Stomach (tissue), 19 donors: ENCODE measurements around the gene SEC11C. TPM values are rescaled to one million over a fixed set of nuclear protein-coding genes. Genes with fewer than 3 reads are reported as not detected.
A peak's percentile ranks its signal among the peaks of the same experiment; 100 is the strongest.

ENCODE experiments used
- DNase-seq, 2 donors: peaks; one replicate each; pipeline versions ENCODE4 v3.0.0 to v3.0.0-alpha.2; 2013 to 2019
- H3K27ac ChIP-seq, 5 donors: fragments of 200-600 bp in 4 of 5; sonication (generic) in 4 of 5; one replicate each; pipeline ENCODE4 v1.5.1; 2013 to 2019; ENCODE audit warnings: mild to moderate bottlenecking in 1 of 5, moderate library complexity in 1 of 5
- H3K27me3 ChIP-seq, 3 donors: fragments of 200-600 bp; sonication (generic); one replicate each; pipeline ENCODE4 v1.5.1; 2017 to 2019; ENCODE audit warnings: mixed run types in 1 of 3
- H3K36me3 ChIP-seq, 4 donors: fragments of 200-600 bp; sonication (generic); 1 replicate in 3 of 4; 2 replicates in 1 of 4; pipeline ENCODE4 v1.5.1; 2016 to 2019
- H3K4me1 ChIP-seq, 4 donors: fragments of 200-600 bp; sonication (generic); one replicate each; pipeline ENCODE4 v1.5.1; 2016 to 2019
- H3K4me3 ChIP-seq, 4 donors: fragments of 200-600 bp; sonication (generic) in 3 of 4; one replicate each; pipeline ENCODE4 v1.5.1; 2016 to 2019; ENCODE audit warnings: mild to moderate bottlenecking in 1 of 4
- H3K9me3 ChIP-seq, 4 donors: fragments of 200-600 bp; sonication (generic); one replicate each; pipeline ENCODE4 v1.5.1; 2016 to 2019
- CTCF ChIP-seq, 7 experiments: fragments of 450-650 bp in 4 of 7; fragments of 200-600 bp in 3 of 7; sonication (generic) in 3 of 7; IDR thresholded peaks; one replicate each; pipeline ENCODE4 v1.5.1; 2016 to 2019; ENCODE audit warnings: antibody characterized with exemption in 7 of 7, control low read depth in 2 of 7, mild to moderate bottlenecking in 1 of 7
- EP300 ChIP-seq: sonication (generic); formaldehyde crosslinking; IDR thresholded peaks from one replicate; pipeline ENCODE4 v1.6.1; 2017; ENCODE audit warnings: antibody characterized with exemption
- POLR2A ChIP-seq, 4 donors: fragments of 450-650 bp; IDR thresholded peaks; one replicate each; pipeline ENCODE4 v1.6.1; 2016; ENCODE audit warnings: antibody characterized with exemption in 4 of 4, control low read depth in 2 of 4, mild to moderate bottlenecking in 1 of 4, moderate library complexity in 1 of 4
- POLR2AphosphoS5 ChIP-seq, 3 donors: sonication (generic); formaldehyde crosslinking; IDR thresholded peaks; one replicate each; pipeline ENCODE4 v1.6.1; 2016; ENCODE audit warnings: antibody characterized with exemption in 3 of 3
- WGBS, 5 donors: extraction: QIAGEN DNeasy Blood & Tissue Kit in 3 of 5; methylation state at CpG; one replicate each; pipeline versions ENCODE4 v1.1.5 to v1.1.7; 2013 to 2018; 5-methylcytosine and 5-hydroxymethylcytosine counted together
- intact Hi-C: fragments of 100-400 bp; cut with DNase I; formaldehyde crosslinking; loops from one replicate; pipeline ENCODE4 v1.15.1; 2023; ENCODE audit warnings: low total_unique reads
- long read RNA-seq, 10 donors: transcript quantifications; one replicate each; lab custom pipeline, GENCODE V29; 2026
- polyA plus RNA-seq, 3 donors: library from polyadenylated mRNA; stranded (reverse); fragments of 200-250 nt; gene quantifications; one replicate each; pipeline ENCODE4 v1.2.3, GENCODE V29; 2013
- total RNA-seq, 5 donors: library from RNA; depleted of rRNA; stranded (reverse); fragments of >200 nt; gene quantifications; one replicate each; pipeline versions ENCODE4 v1.1.0 to v1.2.3, GENCODE V29; 2014 to 2016
- donor health status: healthy with polysubstance abuse.
- donor health status: Bipolar disorder and iron deficiency.
- donor health status: healthy.

Gene SEC11C
- total RNA-seq (10 to 100 TPM in 4 of 5 donors, 1 to 10 TPM in 1; 3.1 to 53.6 (median 41.7) TPM), polyA plus RNA-seq (10 to 100 TPM; 52.0 to 83.2 (median 62.4) TPM)
- long read RNA-seq, donor 1, transcript SEC11C-204 (6 exons, 1,202 nt) = major isoform, 9 of 15 reads
- long read RNA-seq, donor 1, partial matches to known transcripts = 0 of 15 reads
- long read RNA-seq, donor 1, other reads (novel, unspliced or antisense) = 0 of 15 reads
- long read RNA-seq, donor 2, transcript SEC11C-204 (6 exons, 1,202 nt) = major isoform, 32 of 37 reads
- long read RNA-seq, donor 2, partial matches to known transcripts = 0 of 37 reads
- long read RNA-seq, donor 2, other reads (novel, unspliced or antisense) = 0 of 37 reads
- long read RNA-seq, donor 3, transcript SEC11C-204 (6 exons, 1,202 nt) = major isoform, 23 of 27 reads
- long read RNA-seq, donor 3, partial matches to known transcripts = 0 of 27 reads
- long read RNA-seq, donor 3, other reads (novel, unspliced or antisense) = 0 of 27 reads
- long read RNA-seq, donor 4, transcript SEC11C-204 (6 exons, 1,202 nt) = major isoform, 5 of 5 reads
- long read RNA-seq, donor 4, partial matches to known transcripts = 0 of 5 reads
- long read RNA-seq, donor 4, other reads (novel, unspliced or antisense) = 0 of 5 reads
- long read RNA-seq, donor 5, transcript SEC11C-204 (6 exons, 1,202 nt) = major isoform, 34 of 40 reads
- long read RNA-seq, donor 5, partial matches to known transcripts = 0 of 40 reads
- long read RNA-seq, donor 5, other reads (novel, unspliced or antisense) = 0 of 40 reads
- long read RNA-seq, donor 6, transcript SEC11C-202 (4 exons, 2,054 nt) = minor isoform, 5 of 70 reads
- long read RNA-seq, donor 6, transcript SEC11C-203 (3 exons, 1,088 nt) = minor isoform, 9 of 70 reads
- long read RNA-seq, donor 6, transcript SEC11C-204 (6 exons, 1,202 nt) = major isoform, 49 of 70 reads
- long read RNA-seq, donor 6, partial matches to known transcripts = 6 of 70 reads
- long read RNA-seq, donor 6, other reads (novel, unspliced or antisense) = 0 of 70 reads
- long read RNA-seq, donor 7, transcript SEC11C-204 (6 exons, 1,202 nt) = major isoform, 26 of 33 reads
- long read RNA-seq, donor 7, partial matches to known transcripts = 0 of 33 reads
- long read RNA-seq, donor 7, other reads (novel, unspliced or antisense) = 0 of 33 reads
- long read RNA-seq, donor 8, transcript SEC11C-204 (6 exons, 1,202 nt) = major isoform, 42 of 50 reads
- long read RNA-seq, donor 8, partial matches to known transcripts = 0 of 50 reads
- long read RNA-seq, donor 8, other reads (novel, unspliced or antisense) = 0 of 50 reads
- long read RNA-seq, donor 9, transcript SEC11C-204 (6 exons, 1,202 nt) = major isoform, 33 of 48 reads
- long read RNA-seq, donor 9, partial matches to known transcripts = 6 of 48 reads
- long read RNA-seq, donor 9, other reads (novel, unspliced or antisense) = 0 of 48 reads
- long read RNA-seq, donor 10, transcript SEC11C-204 (6 exons, 1,202 nt) = major isoform, 15 of 17 reads
- long read RNA-seq, donor 10, partial matches to known transcripts = 0 of 17 reads
- long read RNA-seq, donor 10, other reads (novel, unspliced or antisense) = 0 of 17 reads

GRCh38 chr18:59139615-59140301 lies at the start of gene SEC11C:
TSS of gene SEC11C (plus strand) at chr18:59139884. CDS start at chr18:59139949, 65 bp downstream.
- Histone ChIP-seq H3K36me3 (no peaks in the 10 kb centered on the region), H3K4me1 (peaks cover 6 to 35% (median 23%) of the 10 kb centered on the region in 4 donors), H3K27ac (peak within 1 kb of the TSS; percentile 86 to 93 (median 89)), H3K4me3 (peak within 1 kb of the TSS; percentile 82 to 97 (median 90)), H3K9me3 (no peaks in the 10 kb centered on the region), H3K27me3 (peaks cover 0 to 7% (median 0%) of the 10 kb centered on the region in 3 donors)
- 0 to 1% (median 0%) methylated on average over 14 to 55 of the region's 55 CpGs for WGBS, 5 donors
- peak; percentile 98 to 99 for DNase-seq
- peak; percentile 12 to 82 (median 52) for TF ChIP-seq POLR2AphosphoS5 (IDR thresholded peaks at IDR 0.05)
- no peak for TF ChIP-seq EP300
- intact Hi-C loops = no loop called here

DNA sequence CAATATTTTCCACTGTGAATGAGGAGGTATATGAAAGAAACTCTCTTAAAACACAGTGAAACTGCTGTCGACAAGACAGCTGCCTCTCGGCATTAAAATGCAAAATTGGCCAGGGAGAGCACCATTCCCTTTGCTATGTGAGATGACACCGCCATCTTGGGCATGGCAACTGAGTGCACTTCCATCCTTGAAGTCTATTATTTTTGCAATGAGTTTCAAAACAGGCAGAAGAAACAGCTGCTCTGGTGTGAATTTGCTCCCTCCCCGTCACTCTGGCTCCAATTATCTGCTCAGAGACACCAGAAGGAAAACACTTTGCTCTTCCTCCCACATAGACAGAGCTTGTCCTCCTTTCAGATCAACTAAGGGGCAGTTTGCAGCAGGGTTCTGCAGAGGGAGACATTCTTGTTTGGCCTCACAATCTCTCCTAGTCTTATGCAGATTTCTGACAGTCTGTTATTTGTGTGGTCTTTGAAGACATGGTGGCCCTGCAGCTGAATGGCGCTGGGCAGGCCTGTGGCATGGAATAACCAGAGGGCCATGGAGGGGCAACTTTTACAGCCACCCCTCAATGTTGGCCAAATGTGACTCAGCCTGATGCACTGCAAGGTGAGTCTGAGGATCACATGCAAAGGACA lies 48.6 kb upstream of the SEC11C start:
- intact Hi-C loops = no loop called here
- Histone ChIP-seq H3K27ac (no peak overlapping the region), H3K4me1 (no peaks in the 10 kb centered on the region), H3K9me3 (no peaks in the 10 kb centered on the region), H3K4me3 (no peak overlapping the region), H3K27me3 (peaks cover 0 to 6% (median 0%) of the 10 kb centered on the region in 3 donors), H3K36me3 (no peaks in the 10 kb centered on the region)
- no peak for DNase-seq
- 90 to 92% (median 90%) methylated on average over 5 of the region's 5 CpGs for WGBS, 5 donors
- TF ChIP-seq POLR2A (IDR thresholded peaks at IDR 0.05) (no peak), POLR2AphosphoS5 (IDR thresholded peaks at IDR 0.05) (no peak)

- Histone ChIP-seq H3K4me3 (no peak overlapping the region), H3K9me3 (no peaks in the 10 kb centered on the region), H3K4me1 (no peaks in the 10 kb centered on the region), H3K36me3 (no peaks in the 10 kb centered on the region), H3K27ac (no peak overlapping the region), H3K27me3 (peaks cover 0 to 4% (median 0%) of the 10 kb centered on the region in 3 donors)
- intact Hi-C loops = no loop called here
- no peak for DNase-seq
- TF ChIP-seq POLR2A (IDR thresholded peaks at IDR 0.05) = no peak
- TF ChIP-seq CTCF (IDR thresholded peaks at IDR 0.05) = no peak
- no peak for TF ChIP-seq POLR2AphosphoS5 (IDR thresholded peaks at IDR 0.05)
- TF ChIP-seq EP300 = no peak
- 80 to 89% (median 87%) methylated on average over 7 of the region's 7 CpGs for WGBS, 5 donors
These were observed 46.0 kb upstream of the SEC11C start for GRCh38 chr18:59093668-59094067.

- DNase-seq = no peak
- Histone ChIP-seq H3K27me3 (no peaks in the 10 kb centered on the region), H3K36me3 (no peaks in the 10 kb centered on the region), H3K9me3 (no peaks in the 10 kb centered on the region), H3K4me3 (no peak overlapping the region), H3K4me1 (no peaks in the 10 kb centered on the region), H3K27ac (no peak overlapping the region)
- 84 to 95% (median 91%) methylated on average over 5 of the region's 5 CpGs for WGBS, 5 donors
- intact Hi-C loops = no loop called here
- TF ChIP-seq POLR2A (IDR thresholded peaks at IDR 0.05) (no peak), EP300 (no peak), CTCF (IDR thresholded peaks at IDR 0.05) (no peak), POLR2AphosphoS5 (IDR thresholded peaks at IDR 0.05) (no peak)
These were observed 45.1 kb upstream of the SEC11C start for GRCh38 chr18:59094569-59094968.
